Adrenal gland (tissue), 5 donors: ENCODE measurements around the gene ERG28.

Source experiments
- CTCF ChIP-seq, 6 experiments: fragments of 450-650 bp in 4 of 6; fragments of 200-600 bp in 2 of 6; sonication (generic) in 1 of 6; IDR thresholded peaks; 1 replicate in 5 of 6; 2 replicates in 1 of 6; pipeline versions ENCODE4 v1.5.1 to v1.8.0; 2016 to 2021; ENCODE audit warnings: antibody characterized with exemption in 6 of 6, mild to moderate bottlenecking in 2 of 6, moderate library complexity in 1 of 6
- POLR2A ChIP-seq, 2 donors: fragments of 450-650 bp; IDR thresholded peaks; one replicate each; pipeline ENCODE4 v1.6.1; 2017; ENCODE audit warnings: antibody characterized with exemption in 2 of 2, mild to moderate bottlenecking in 2 of 2, moderate library complexity in 1 of 2
- donor health status: DM: no; HTN: no; CAD: no.

GRCh38 chr14:75627406-75627805 is 33.3 kb downstream of the ERG28 start:
- no peak for TF ChIP-seq CTCF (IDR thresholded peaks at IDR 0.05)
- no peak for TF ChIP-seq POLR2A (IDR thresholded peaks at IDR 0.05)
